D341Med (cell line): Measurements from ENCODE around the gene HHEX.
"Not testable (repeated sequence)": the region's sequence is repeated elsewhere in the genome, so short reads cannot be mapped to it uniquely, and the experiment has no call there.

Experiments used
- DNase-seq: peaks from one replicate; pipeline ENCODE4 v3.0.0; 2012; ENCODE audit warnings: low spot score

HHEX gene

DNA sequence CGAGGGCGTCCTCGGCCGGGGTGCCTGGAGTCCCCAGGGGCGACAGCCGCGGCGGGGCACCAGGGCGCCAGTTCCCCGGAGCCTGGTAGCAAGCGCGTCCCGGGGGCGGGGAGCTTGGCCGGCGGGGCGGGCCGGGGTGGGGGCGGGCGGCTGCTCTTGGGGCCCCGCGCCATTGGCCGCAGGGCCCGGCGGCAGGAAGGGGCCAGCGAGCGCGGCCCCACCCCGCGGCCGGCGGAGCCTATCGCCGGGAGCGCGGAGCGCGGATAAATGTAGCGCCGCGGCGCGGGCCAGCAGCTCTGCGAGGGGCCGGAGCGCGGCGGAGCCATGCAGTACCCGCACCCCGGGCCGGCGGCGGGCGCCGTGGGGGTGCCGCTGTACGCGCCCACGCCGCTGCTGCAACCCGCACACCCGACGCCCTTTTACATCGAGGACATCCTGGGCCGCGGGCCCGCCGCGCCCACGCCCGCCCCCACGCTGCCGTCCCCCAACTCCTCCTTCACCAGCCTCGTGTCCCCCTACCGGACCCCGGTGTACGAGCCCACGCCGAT lies at the start of gene HHEX:
TSS of gene HHEX (plus strand) at position 293 of the 548 bp plus-strand sequence. CDS start at position 325, 32 bp downstream.
- DNase-seq: peak; percentile 86

DNA sequence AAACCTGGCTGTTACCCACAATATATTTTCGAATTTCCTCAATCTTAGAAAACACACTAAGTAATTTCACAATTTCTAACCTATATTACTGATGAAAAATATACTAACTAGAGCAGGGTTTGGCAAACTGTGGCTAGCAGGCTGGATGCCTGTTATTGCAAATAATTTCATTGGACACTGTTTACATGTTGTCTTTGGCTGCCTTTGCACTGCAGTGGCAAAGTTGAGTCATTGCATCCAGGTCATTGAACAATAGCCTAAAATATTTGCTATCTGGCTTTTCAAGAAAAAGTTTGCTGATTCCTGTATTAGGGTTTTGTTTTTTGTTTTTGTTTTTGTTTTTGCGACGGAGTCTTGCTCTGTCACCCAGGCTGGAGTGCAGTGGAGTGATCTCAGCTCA lies 49.6 kb upstream of the HHEX start:
- no peak for DNase-seq

DNA sequence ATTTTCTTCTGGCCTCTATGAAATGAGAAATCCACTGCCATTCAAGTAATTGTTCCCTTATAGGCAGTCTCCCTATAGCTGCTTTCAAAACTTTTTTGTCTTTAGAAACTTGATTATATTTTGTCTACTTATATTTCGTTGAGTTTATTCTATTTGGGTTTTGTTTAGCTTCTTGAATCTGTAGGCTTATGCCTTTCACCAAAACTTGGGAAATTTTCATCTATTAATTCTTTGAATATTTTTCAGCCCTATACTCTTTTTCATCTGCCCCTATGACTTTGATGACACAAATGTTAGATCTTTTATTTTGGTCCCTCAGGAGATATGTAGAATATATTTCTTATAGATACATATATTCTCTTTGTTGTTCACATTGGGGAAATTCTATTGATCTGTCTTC lies 48.3 kb upstream of the HHEX start:
- DNase-seq: no peak

DNA sequence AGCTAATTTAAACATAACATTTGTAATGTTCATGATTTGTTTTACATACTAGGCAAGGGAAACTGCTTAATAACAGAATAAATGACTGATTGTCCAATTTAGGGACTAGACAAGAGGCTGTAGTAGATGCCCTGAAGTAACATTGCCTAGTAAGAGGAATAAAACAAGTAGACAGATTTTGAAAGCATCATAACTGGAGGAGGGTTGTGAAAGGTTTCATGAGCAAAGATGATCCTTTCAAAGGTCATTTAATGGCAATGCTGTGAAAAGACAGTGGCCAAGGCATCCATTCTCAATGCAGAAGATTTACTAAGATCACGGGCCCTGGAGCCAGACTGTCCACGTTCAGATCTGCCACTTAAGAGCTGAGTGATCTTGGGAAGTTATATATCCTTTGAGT lies 44.8 kb upstream of the HHEX start:
- no peak for DNase-seq

DNA sequence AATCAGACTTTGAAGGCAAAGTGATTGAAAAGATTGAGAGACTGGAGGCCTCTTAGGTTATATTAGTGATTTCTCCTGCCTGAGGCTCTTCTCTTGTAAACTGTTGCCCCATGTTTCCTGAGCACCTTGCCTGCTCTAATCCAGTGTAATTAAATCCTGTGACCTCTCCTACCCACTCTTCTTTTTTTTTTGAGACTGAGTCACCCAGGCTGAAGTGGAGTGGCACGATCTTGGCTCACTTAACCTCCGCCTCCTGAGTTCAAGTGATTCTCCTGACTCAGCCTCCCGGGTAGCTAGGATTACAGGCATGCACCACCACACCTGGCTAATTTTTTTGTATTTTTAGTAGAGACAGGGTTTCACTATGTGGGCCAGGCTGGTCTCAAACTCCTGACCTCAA lies 38.9 kb upstream of the HHEX start:
- not testable (repeated sequence) for DNase-seq

DNA sequence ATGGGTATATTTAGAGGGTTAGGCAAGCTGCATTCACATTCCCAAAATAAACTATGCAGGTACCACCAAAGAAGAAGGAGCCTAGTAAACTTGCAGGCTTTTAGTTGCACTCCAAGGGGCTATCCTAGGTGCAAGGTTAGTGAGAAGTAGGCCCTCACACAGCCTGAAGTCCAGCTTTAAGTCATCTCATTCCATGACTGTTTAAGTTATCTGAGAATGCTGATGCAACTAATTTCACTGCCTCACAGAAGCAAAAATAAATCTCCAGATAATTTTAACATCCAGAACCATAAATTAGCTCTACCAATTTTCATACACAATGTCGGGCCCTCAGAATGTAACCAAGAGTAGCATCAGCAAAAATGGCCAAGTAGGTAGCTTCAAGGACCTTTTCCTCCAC lies 34.3 kb upstream of the HHEX start:
- DNase-seq: no peak

DNA sequence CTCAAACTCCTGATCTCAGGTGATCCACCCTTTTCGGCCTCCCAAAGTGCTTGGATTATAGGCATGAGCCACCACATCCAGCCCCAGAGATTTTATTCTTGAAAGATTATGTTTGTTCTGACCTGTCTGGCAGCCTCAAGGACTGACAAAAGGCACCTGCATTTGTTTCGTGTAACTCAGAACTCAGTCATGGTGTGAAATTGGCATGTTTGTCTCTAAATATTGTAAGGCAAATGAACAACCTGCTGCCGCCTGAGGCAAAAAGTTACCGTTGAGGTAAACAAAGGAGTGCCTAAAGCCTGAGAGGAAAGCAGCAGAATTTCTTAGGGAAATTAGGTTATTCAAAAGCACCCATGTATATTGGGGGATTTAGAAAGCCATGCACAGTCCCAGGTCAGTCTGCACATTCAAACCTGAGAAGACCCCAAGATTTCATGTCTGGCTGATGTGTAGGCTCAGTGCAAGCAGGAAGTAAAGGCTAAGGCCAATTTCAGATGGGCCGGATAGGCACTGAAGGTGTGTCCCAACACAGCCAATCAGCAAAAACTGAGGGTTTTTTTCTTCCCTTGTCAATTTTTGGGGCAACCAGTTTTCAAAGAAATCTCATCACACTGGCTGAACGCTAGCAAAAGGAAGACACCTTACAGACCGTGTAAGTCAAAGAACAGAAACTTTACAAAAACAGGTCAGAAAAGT lies 33.3 kb upstream of the HHEX start:
- DNase-seq: no peak

DNA sequence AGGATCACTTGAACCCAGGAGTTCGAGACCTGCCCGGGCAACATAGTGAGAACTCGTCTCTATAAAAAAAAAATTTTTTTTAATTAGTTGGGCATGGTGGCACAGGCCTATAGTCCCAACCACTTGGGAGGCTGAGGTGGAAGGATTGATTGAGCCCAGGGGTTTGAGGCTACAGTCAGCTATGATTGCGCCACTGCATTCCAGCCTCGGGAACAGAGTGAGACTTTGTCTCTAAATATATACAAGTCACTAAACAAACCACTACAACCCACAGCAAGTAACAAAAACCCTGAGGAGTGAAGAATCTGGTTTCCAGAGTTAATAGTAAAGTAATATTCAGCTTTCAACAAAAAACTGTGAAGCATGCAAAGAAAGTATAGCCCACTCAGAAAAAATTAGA lies 32.7 kb upstream of the HHEX start:
- DNase-seq: no peak

DNA sequence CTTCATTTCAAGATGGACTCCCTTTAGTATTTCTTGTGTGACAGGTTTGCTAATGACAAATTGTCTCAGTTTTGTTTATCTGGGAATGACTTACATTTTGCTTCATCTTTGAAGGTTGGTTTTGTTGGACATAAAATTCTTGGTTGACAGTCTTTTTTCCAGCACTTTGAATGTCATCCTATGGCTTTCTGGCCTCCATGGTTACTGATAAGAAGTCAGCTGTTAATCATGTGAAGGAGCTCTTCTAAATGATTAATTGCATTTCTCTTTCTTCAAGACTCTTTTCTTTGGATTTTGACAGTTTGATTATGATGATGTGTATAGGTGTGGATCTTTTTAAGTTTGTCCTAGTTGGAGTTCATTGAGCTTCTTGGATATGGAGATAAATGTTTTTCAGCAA lies 26.9 kb upstream of the HHEX start:
- DNase-seq: no peak

DNA sequence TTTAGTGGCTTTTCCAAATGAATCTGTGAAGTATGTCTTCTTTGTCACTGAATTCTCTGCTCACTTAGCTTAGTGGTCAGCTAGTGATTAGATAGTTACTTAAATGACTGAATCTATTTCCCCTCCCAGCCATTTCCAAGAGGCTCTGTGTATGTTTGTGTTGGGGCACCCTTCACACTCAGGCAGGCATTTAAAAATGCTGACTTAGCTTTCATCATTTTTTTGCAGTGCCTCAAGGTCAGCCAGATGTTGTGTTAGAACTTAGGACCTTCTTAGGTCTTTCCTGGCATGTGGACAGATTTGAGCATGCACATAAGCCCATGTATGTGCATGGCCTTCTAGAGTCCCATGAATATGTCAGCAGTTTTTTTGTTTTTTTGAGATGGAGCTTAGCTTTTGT lies 25.4 kb upstream of the HHEX start:
- no peak for DNase-seq

DNA sequence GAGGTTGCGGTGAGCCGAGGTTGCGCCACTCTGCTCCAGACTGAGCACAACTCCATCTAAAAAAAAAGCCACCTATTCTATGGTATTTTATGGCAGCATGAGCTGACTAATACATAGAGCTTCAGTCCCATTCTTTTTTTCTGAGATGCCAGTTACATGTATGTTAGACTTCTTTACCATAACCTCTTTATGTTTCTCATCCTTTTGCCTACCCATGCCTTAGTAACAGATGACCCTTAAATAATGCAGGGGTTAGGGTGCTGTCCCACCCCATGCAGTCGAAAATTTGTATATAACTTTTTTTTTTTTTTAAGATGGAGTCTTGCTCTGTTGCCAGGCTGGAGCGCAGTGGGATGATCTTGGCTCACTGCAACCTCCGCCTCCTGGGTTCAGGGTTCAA lies 22.7 kb upstream of the HHEX start:
- DNase-seq: no peak

DNA sequence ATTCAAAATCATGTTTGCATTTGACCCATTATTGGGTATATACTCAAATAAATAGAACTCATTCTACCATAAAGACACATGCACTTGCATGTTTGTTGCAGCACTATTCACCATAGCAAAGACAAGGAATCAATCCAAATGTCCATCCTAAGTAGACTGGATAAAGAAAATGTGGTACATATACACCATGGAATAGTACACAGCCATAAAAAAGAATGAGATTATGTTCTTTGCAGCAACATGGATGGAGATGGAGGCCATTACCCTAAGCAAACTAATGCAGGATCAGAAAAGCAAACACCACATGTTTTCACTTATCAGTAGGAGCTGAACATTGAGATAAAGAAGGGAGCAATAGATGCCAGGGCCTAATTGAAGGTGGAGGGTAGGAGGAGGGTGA lies 12.0 kb upstream of the HHEX start:
- DNase-seq: no peak

DNA sequence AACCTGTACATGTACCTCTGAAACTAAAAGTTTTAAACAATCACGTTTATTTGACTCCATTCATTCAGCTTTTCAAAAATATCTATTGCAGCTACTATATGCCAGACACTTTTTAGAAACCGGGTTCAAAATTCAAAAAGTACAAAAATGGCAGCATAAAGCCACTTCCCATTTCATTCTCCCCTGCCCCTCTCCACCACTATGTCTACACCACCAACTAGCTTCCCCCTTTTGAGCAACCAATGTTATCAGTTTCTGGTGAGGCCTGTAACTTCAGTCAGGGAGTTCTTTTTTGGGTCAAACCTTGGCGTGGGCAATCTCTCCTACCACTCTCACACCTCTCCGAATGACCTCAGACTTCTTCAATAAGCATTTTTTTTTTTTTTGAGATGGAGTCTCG lies 11.5 kb upstream of the HHEX start:
- DNase-seq: no peak

DNA sequence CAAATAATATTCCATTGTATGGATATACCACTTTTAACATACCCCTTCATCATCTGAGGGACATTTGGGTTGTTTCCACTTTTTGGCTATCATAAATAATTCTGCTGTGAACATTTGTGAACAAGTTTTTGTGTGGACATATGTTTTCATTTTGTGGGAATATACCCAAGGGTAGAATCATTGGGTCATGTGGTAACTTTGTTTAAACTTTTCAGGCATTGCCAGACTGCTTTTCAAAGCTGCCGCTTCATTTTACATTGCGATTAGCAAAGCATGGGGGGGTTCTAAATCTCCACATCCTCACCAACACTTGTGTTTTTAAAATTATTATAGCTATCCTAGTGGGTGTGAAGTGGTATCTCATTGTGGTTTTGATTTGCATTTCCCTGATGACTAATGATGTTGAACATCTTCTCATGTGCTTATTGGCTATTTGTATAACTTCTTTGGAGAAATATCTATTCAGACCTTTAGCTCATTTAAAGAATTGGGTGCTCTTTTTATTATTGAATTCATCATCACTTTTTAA lies 8.4 kb upstream of the HHEX start:
- DNase-seq: no peak

DNA sequence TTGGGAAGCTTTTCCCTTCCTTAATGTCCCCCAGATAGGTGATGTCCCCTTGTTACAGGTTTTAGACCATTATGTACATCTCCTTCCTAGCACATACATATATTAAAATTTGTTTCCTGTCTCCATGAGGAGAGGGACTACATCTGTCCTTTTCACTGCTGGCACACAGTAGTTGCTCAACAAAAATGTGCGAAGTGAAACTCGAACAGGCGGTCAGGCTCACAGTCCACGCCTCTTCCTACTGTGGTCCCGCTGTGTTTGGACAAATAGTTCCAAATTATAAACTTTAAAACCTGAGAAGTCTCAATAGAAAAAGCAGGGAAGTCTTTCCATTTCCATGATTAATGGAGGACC lies 1.2 kb upstream of the HHEX start:
- DNase-seq: no peak

DNA sequence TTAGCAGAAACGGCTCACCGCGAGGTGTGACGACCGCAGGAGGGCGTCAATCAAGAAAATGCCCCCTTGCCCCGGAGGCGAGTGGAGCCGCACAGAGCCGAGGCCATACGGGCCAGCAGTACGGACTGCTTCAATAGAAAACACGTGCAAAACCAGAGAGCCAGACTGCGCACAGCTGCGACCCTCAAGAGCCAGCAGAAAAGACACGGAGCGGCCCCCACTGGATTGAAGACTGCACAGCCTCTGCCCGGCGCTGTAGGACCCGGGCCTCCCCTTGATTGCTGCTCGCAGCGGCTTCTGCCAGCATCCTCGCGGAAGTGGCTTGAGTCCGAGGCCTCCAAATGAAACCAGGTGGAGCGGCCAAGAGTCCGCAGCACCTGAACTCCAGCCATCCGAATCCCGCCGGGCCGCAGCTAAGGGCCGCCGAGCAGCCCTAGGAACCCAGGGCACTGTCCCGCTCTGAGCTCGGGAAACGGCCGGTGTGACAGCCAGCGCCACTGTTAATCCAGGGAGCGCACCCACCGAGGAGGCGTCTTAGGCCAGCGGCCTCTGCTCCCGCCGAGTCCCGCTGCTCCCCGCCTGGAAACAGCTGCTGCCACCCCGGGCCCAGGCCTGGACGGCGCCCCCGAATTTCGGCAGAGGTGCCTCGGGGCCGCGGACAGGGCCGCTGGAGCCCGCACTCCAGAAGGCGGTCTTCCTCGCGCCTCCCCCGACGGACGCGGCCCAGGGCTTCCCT lies 660 bp upstream of the HHEX start:
- no peak for DNase-seq

DNA sequence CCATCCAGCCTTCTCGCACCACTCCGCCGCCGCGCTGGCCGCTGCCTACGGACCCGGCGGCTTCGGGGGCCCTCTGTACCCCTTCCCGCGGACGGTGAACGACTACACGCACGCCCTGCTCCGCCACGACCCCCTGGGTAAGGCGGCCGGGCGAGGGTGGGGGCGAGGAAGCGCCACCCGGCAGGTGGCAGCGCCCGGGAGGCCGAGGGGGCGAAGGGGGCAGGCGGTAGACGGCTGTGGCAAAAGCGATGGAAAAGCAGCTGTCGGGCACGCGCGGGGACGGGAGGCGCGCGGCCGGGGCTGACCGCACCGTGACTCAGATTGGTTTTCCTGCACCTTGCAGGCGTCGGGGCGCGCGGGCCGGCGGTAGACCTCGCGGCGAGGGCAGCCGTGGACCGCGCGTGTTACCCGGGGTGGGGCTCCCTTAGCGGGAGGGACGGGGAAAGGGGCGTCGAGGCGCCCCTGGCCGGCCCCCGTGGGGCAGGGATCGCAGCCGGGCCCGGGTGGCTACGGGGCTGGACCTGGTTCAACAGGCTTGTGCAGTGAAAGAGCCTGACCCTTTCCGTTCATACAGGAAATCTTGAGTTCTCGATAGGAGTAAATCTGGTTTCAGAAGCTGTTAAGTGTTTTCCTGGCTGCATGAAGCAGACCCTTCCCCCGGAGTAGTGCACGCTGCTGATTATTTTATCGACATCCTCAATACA lies 608 bp downstream of the HHEX start:
- DNase-seq: no peak

DNA sequence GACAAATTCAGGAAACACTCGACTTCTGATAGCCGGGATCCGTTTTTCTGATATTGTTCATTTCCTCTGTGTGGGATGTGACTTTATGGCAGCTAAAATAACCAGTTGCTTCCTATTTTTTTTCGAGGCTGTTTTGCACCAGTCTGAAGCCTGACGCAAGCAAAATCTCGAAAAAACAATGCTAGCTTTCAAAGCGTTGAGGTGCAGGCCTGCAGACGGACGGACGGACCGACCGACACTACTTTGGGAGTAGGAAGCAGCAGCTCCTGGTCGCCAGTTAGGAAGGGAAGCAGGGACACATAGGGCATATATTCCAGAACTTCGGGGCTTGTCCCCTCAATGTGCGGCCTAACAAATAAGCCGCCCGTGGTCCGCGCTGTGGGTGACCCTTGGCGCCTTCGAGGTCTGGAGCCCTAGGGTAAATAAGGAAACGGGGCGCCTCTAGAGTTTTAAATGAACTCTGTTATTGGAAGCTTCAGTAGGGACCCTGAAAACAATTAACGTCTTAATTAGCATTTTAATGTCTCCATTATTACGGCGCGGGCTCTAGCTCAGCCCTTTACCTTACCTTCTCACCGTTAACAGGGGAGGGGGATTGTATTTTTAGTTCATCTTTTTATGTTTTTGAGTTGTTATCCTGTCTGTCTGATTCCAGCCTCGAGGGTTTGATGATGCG lies 1.3 kb downstream of the HHEX start:
- no peak for DNase-seq

DNA sequence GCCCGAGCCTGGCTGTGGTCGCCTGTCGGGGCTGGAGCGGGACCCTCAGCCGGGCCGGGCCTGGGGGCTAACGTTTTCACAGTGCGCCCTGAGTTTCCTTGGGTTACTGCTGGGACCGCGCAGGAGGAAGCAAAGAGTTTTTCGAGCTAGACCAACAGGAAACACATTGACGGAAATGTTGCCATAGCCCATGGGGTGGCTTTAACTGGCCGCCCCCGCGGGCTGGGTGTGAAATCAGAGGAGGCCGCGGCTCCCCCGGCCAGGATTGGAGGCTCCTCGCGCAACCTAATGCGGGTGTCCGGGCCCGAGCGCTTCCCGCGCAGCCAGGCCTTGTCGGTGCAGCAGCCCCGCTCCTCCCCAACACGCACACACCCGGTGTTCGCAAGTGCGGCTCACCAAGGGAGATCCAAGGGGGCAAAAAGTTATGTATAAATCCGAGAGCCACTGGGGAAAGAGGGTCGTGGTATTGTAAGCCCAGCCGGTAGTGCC lies 1.9 kb downstream of the HHEX start:
- no peak for DNase-seq

DNA sequence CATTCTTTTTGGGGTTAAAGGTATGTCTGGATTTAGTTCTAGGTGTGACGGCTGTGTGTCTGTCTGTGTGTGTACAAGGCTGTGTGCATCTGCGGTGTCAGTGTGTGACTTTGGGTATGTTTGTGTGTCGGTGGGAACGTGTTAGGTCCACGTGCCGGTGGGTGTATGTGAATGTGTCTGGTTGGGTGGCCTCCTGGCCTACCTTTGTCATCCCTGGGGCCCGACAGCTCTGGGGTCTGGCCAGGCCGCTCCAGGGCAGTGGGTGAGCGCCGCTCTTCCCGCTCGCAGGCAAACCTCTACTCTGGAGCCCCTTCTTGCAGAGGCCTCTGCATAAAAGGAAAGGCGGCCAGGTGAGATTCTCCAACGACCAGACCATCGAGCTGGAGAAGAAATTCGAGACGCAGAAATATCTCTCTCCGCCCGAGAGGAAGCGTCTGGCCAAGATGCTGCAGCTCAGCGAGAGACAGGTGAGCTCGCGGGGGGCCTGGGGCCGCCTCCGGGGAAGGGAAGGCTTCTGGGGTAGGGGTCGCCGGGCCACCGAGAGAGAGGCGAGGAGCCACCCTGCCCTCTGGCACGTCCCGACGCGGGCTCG lies 2.4 kb downstream of the HHEX start:
- DNase-seq: no peak

DNA sequence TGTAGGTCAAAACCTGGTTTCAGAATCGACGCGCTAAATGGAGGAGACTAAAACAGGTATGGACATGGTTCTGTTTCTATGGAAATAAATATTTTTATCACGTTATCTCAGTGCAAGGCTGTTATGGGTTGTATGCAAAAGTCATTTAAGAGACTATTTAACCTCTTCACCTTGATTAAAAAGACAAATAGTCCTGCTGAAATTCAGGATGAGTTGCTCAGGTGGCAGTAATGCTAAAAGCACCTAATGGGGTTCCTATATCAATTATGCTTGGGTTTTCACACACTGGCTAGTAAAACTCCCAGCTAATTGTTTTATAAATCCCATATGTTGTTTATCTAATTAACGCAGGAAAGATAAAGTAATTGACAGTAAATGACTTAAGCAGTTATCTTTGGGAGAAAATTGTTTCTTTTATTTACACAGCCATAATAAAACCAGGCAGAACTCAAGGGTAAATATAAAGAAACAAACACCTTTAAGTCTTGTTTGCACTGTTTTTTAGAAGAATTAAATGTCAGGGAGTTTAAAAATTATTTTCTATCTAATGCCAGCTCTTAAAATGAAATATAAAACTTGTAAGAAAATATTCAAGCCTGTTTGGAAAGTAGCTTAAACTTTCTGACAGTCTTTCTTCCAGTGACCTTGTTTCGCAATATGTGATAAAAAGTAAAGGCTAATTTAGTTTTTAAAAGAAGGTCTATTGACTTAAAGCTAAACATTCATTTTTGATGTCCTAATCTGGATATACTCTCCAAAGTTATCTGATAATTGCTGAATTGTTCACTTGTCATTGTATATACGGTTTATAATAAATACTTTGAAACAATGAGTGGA lies 3.2 kb downstream of the HHEX start:
- DNase-seq: no peak
